HUES6 (cell line): ENCODE measurements around the gene RTN4IP1.
"Not testable (repeated sequence)": the region's sequence is repeated elsewhere in the genome, so short reads cannot be mapped to it uniquely, and the experiment has no call there.

ENCODE experiments used
- H3K27ac ChIP-seq: 2 replicates; pipeline ENCODE4 v1.7.0; 2013; ENCODE audit warnings: low read depth, mild to moderate bottlenecking, low read length, inconsistent platforms
- H3K27me3 ChIP-seq: 2 replicates; pipeline ENCODE4 v1.6.1; 2013; ENCODE audit warnings: low read length; ENCODE audit not compliant: control insufficient read depth, insufficient read depth
- H3K36me3 ChIP-seq: 2 replicates; pipeline ENCODE4 v1.6.1; 2013; ENCODE audit warnings: low read length; ENCODE audit not compliant: control insufficient read depth, insufficient read depth
- H3K4me1 ChIP-seq: 2 replicates; pipeline ENCODE4 v1.6.1; 2013; ENCODE audit warnings: low read length; ENCODE audit not compliant: control insufficient read depth, insufficient read depth
- H3K4me3 ChIP-seq: 2 replicates; pipeline ENCODE4 v1.5.1; 2013; ENCODE audit warnings: low read depth, low read length
- H3K9ac ChIP-seq: one replicate; pipeline ENCODE4 v1.6.1; 2013; ENCODE audit warnings: mild to moderate bottlenecking, low read length
- H3K9me3 ChIP-seq: 2 replicates; pipeline ENCODE4 v1.6.1; 2013; ENCODE audit warnings: low read depth, low read length; ENCODE audit not compliant: control insufficient read depth, insufficient read depth

RTN4IP1 gene

DNA sequence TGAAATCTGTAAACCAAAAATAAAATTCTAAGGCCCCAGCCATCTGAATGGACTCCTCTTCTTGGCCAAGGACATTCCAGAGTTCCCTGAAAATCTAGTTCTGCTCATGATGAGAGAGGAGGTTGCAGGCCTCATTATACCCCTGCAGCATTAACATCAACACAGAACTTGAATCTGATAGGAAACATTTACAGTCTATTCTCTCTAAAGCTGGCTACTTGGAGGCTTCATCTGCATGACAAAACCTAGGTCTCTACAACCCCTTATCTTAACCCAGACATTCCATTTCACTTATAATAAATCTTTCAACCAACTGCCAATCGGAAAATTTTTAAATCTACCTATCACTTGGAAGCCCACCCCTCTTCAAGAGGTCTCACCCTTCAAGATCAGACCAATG, 15.7 kb downstream of the RTN4IP1 start:
- Histone ChIP-seq H3K27ac (peak overlapping the region; percentile 98), H3K4me1 (peaks cover 34% of the 10 kb centered on the region), H3K9ac (peak overlapping the region; percentile 51), H3K27me3 (no peaks in the 10 kb centered on the region), H3K9me3 (no peaks in the 10 kb centered on the region), H3K36me3 (no peaks in the 10 kb centered on the region; the same call in 1 of the 2 replicates), H3K4me3 (no peak overlapping the region; the same call in 1 of the 2 replicates)

DNA sequence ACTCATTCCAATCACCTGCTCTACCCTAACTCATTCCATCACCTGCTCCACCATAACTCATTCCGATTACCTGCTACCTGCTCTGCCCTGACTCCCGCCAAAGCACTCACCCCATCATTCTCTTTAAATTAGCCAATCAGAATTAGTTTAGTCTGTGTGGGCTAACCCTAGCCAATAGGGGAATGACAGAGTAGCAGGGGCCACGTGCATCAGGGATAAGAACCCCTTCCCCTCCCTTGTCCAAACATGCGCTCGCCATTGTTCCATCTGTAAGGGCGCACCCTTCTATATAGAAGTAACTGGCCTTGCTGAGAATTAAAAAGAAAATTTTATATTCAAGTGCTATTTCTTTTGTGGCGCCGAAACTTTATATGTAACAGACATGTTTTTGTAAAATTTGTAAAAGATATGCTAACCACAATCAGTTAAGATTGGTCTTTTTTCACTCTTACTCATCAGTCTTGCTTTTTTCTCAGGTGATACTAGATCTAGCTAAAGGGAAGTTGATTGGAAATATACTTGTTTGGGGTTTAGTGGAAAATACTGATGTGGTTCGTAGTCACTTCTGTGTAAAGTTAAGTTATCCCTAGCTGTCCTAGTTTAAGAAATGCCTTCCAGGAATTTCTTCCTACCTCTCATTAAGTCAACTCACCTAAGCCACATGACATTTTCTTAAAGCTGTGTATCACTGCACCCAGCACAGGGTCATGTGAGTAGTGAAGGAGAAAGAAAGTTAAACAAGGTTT, 16.5 kb downstream of the RTN4IP1 start:
- Histone ChIP-seq H3K36me3 (no peaks in the 10 kb centered on the region), H3K27ac (peak overlapping the region; percentile 98), H3K27me3 (no peaks in the 10 kb centered on the region), H3K9me3 (no peaks in the 10 kb centered on the region), H3K4me1 (peaks cover 34% of the 10 kb centered on the region), H3K4me3 (no peak overlapping the region), H3K9ac (no peak overlapping the region)

- H3K4me3 ChIP-seq: no peak overlapping the region
- no peak overlapping the region for H3K27ac ChIP-seq
- H3K36me3 ChIP-seq: no peaks in the 10 kb centered on the region
- H3K9ac ChIP-seq: no peak overlapping the region
- peaks cover 2% of the 10 kb centered on the region; the same call in 1 of the 2 replicates for H3K9me3 ChIP-seq
- H3K27me3 ChIP-seq: no peaks in the 10 kb centered on the region
- peaks cover 30% of the 10 kb centered on the region for H3K4me1 ChIP-seq
These were observed 18.3 kb downstream of the RTN4IP1 start for GRCh38 chr6:106611030-106611429.

- peaks cover 22% of the 10 kb centered on the region for H3K4me1 ChIP-seq
- H3K9me3 ChIP-seq: peaks cover 3% of the 10 kb centered on the region; the same call in 1 of the 2 replicates
- no peak overlapping the region for H3K4me3 ChIP-seq
- H3K27me3 ChIP-seq: no peaks in the 10 kb centered on the region
- H3K9ac ChIP-seq: no peak overlapping the region
- no peaks in the 10 kb centered on the region for H3K36me3 ChIP-seq
- H3K27ac ChIP-seq: no peak overlapping the region
These were observed 19.6 kb downstream of the RTN4IP1 start for GRCh38 chr6:106609699-106610098.

- no peak overlapping the region for H3K4me3 ChIP-seq
- no peaks in the 10 kb centered on the region for H3K27me3 ChIP-seq
- no peaks in the 10 kb centered on the region for H3K36me3 ChIP-seq
- H3K27ac ChIP-seq: no peak overlapping the region
- H3K4me1 ChIP-seq: peaks cover 7% of the 10 kb centered on the region
- H3K9me3 ChIP-seq: peaks cover 3% of the 10 kb centered on the region; the same call in 1 of the 2 replicates
- no peak overlapping the region for H3K9ac ChIP-seq
These were observed 21.1 kb downstream of the RTN4IP1 start for GRCh38 chr6:106608080-106608668.

GRCh38 chr6:106600329-106600728, 29.0 kb downstream of the RTN4IP1 start:
- no peak overlapping the region for H3K9ac ChIP-seq
- H3K27ac ChIP-seq: no peak overlapping the region
- no peak overlapping the region for H3K4me3 ChIP-seq
- H3K9me3 ChIP-seq: no peaks in the 10 kb centered on the region
- H3K4me1 ChIP-seq: no peaks in the 10 kb centered on the region
- 0 out of 2 replicates have a peak, but pooled peaks cover 3% of the 10 kb centered on the region for H3K36me3 ChIP-seq
- no peaks in the 10 kb centered on the region for H3K27me3 ChIP-seq

- Histone ChIP-seq H3K9ac (no peak overlapping the region), H3K36me3 (0 out of 2 replicates have a peak, but pooled peaks cover 3% of the 10 kb centered on the region), H3K4me1 (no peaks in the 10 kb centered on the region), H3K9me3 (no peaks in the 10 kb centered on the region), H3K27me3 (no peaks in the 10 kb centered on the region), H3K4me3 (no peak overlapping the region), H3K27ac (no peak overlapping the region)
These were observed 29.9 kb downstream of the RTN4IP1 start for GRCh38 chr6:106599440-106599839.

DNA sequence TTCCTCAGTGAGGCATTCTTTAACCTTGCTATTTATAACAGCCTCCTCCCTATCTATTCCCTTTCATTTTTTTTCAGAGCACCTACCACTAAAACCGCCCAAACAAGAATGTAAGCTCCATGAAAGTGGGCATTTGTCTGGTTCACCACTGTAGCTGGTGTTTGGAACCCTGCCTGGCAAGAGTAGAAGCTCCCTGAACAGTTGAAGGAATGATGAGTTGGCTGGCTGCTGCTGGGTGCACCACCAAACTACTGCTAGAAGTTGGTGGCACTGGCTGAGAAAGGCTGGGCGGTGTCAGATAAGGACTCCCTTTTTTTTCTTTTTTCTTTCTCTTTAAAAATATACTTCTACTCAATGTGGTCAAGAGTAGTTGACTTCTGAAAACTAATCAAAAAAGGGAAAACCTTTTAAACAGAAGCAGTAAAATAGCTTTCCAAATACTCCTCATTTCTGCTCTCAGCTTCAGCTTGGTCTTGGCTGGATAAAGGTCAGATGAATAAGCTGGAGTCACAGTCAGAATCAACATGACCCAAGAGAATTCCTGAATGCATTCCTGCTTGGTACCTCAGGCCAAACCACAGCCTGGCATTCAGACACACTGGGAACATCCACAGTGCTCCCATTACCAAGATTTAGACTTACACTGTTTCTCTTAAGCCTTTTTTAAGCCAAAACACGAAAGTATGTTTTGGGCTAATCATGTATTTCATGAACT, 38.0 kb downstream of the RTN4IP1 start:
- Histone ChIP-seq H3K36me3 (peaks cover 28% of the 10 kb centered on the region), H3K9ac (no peak overlapping the region), H3K27ac (no peak overlapping the region), H3K27me3 (no peaks in the 10 kb centered on the region), H3K4me1 (no peaks in the 10 kb centered on the region), H3K9me3 (no peaks in the 10 kb centered on the region), H3K4me3 (no peak overlapping the region)

GRCh38 chr6:106588937-106589336, 40.4 kb downstream of the RTN4IP1 start:
- not testable (repeated sequence) for H3K9me3 ChIP-seq, H3K27me3 ChIP-seq, H3K9ac ChIP-seq, H3K4me3 ChIP-seq, H3K27ac ChIP-seq
- H3K36me3 ChIP-seq: peaks cover 32% of the 10 kb centered on the region
- peaks cover 11% of the 10 kb centered on the region; the same call in 1 of the 2 replicates for H3K4me1 ChIP-seq

DNA sequence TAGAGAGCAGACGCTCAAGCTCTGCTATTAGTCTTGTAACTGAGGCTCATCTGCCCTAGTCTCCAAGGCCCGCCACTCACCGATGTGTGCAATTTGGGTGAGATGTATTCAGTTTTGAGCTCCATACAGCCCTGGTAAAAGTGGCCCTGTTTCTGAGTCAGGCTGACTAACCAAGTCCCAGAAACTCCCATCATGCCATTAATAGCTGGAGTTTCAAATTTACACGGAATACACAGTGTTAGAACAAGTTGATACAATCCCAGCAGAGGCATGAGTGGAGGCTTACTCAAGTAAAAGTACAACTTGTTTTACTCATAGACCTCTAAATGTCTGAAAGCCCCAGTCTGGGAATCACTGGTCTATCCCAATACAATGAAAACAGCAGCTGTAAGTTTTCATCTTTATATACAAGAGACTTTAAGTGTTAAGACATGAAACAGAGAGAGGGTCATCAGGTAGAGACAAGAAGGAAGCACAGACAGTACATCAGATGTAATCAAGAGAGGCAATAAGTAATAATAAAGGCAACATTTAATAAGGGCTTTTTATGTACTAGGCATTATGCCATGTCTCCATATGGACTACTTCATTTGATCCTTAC, 42.4 kb downstream of the RTN4IP1 start:
- H3K27ac ChIP-seq: no peak overlapping the region
- H3K9me3 ChIP-seq: no peaks in the 10 kb centered on the region
- H3K27me3 ChIP-seq: no peaks in the 10 kb centered on the region
- H3K4me1 ChIP-seq: peaks cover 11% of the 10 kb centered on the region; the same call in 1 of the 2 replicates
- no peak overlapping the region for H3K4me3 ChIP-seq
- no peak overlapping the region for H3K9ac ChIP-seq
- H3K36me3 ChIP-seq: peaks cover 37% of the 10 kb centered on the region
